CMK (cell line): ENCODE measurements around the gene DEAF1.

Experiments used
- DNase-seq: peaks from one replicate; pipeline ENCODE4 v3.0.0-alpha.2; 2010; ENCODE audit warnings: low read depth

DEAF1 gene

GRCh38 chr11:610146-610801 lies 84.7 kb downstream of the DEAF1 start:
- no peak for DNase-seq

GRCh38 chr11:609341-609811 lies 85.6 kb downstream of the DEAF1 start:
- no peak for DNase-seq

DNA sequence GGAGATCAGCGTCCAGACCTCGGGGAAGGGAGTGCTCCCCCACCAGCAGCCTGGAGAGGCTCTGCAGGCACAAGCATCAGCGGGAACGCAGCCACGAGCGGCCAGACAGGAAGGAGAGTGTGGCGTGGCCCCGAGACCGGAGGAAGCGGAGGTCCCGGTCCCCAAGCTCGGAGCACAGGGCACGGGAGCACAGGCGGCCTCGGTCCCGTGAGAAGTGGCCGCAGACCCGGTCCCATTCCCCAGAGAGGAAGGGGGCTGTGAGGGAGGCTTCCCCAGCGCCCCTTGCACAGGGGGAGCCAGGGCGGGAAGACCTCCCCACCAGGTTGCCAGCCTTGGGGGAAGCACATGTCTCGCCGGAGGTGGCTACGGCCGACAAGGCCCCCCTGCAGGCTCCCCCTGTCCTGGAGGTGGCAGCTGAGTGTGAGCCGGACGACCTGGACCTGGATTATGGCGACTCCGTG lies 86.2 kb downstream of the DEAF1 start:
- no peak for DNase-seq

GRCh38 chr11:607971-608659 lies 86.9 kb downstream of the DEAF1 start:
- DNase-seq = no peak

- no peak for DNase-seq
These were observed 87.8 kb downstream of the DEAF1 start for GRCh38 chr11:607020-607780.

GRCh38 chr11:606245-606644 lies 88.8 kb downstream of the DEAF1 start:
- DNase-seq = no peak

- DNase-seq = no peak
These were observed 89.5 kb downstream of the DEAF1 start for GRCh38 chr11:605286-606129.

DNA sequence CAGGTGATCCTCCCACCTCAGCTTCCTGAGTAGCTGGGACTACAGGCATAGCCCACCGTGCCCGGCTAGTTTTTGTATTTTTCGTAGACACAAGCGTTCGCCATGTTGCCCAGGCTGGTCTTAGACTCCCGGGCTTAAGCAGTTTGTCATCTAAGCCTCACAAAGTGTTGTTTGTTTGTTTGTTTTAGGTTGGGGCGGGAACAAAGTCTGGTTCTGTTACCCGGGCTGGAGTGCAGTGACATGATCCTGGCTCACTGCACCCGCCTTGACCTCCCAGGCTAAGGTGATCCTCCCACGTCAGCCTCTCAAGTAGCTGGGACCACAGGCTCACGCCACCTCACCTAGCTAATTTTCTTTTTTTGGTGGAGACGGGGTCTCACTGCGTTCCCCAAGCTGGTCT lies 91.9 kb downstream of the DEAF1 start:
- DNase-seq = no peak

GRCh38 chr11:601573-602245 lies 93.3 kb downstream of the DEAF1 start:
- no peak for DNase-seq

GRCh38 chr11:598005-598680 lies 96.9 kb downstream of the DEAF1 start:
- no peak for DNase-seq

- no peak for DNase-seq
These were observed 97.8 kb downstream of the DEAF1 start for GRCh38 chr11:597166-597725.

GRCh38 chr11:596374-596773 lies 98.6 kb downstream of the DEAF1 start:
- no peak for DNase-seq

GRCh38 chr11:595400-595799 lies 99.6 kb downstream of the DEAF1 start:
- DNase-seq = no peak
